Stimulated activated naive CD4-positive, alpha-beta T cell (primary cell): Measurements from ENCODE around the gene DFFB.
A peak's percentile ranks its signal among the peaks of the same experiment; 100 is the strongest.

Experiments
- DNase-seq, 6 experiments: peaks; one replicate each; lab custom pipeline; 2025; lab: John Stamatoyannopoulos, UW

Gene DFFB

DNA sequence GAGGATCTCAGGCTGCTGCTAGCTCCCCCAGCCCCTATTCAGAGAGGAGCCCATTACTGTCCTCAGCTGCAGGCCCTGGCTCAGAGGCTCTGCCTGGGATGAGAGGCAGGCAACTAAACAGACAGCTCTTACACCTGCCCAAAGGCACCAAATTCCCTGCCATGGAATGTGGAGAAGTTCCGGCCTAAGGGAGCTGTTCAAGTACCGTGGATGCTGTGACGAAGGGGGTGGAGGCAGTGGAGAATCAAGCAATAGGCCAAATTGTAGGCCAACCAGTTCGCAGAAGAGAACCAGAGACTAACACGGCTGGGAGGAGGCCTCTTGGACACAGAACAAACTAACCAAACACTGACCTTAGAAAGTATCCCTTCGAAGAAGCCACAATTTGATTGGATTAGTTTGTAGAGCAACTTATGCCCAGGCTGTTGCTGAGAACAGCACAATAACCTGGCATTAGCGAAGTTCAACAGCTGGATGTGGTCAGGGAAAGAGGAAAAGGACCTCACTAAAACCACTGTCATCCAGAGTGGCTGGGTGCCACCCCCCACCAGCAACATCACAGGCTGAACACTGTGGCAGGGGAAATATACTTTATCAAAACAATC, 39.2 kb downstream of the DFFB start:
- DNase-seq: no peak

DNA sequence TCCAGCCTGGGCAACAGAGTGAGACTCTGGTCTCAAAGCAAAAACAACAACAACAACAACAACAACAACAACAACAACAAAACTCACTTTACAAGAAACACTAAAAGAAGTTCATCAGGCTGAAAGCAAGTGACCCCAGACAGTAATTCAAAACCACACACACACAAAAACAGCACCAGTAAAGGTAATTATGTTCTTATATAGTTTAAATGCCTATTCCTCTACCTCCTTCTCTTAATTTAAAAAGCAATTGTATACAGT, 41.1 kb downstream of the DFFB start:
- DNase-seq: no peak

DNA sequence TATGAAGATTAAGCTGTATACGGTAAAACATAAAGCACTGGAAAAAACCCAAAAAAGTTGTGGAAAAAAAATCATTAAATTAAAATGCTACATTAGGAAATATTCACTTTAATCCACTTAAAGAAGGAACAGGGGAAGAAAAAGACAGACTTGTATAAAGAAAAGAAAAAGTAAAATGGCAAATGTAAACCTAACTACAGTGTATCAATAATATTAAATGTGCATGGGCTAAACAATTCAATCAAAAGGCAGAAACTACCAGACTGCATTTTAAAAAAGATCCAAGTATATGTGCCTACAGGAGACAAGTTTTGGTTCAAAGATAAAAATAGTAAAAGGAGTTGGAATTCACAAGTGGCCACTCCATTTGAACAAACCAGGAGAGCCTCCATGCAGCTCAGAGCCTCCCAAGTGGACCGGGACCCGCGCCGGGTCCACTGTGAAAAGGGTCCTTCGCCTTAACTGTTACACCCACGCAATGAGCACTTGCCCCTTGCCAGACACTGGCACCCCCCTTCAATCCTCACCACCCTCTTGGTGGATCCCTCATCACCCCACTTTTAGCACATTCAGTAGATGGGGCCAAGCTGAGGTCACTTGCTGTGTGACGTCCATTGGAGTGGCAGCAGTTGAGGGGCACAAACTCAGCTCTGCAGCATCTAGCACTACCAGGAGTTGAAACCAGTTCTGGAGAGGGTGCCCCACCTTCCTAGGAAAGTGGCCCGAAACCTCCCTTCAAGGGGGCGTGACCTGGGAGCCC, 41.9 kb downstream of the DFFB start:
- no peak for DNase-seq

DNA sequence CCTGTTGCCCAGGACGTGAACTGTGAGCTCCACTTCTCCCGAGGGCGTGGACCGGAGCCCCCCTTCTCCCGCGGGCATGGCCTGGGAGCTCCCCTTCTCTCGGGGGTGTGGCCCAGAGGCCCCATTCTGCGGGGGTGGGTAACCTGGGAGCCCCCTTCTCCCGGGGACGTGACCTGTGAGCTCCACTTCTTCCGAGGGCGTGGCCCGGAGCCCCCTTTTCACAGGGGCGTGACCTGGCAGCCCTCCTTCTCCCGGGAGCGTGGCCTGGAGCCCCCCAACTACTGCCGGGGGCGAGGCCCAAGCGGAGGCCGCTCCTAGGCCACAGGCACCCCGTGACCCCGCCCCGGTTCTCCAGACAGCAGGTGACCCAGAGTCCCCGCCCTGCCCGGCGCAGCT, 42.5 kb downstream of the DFFB start:
- DNase-seq: peak in 1 of 6 experiments; percentile 44

DNA sequence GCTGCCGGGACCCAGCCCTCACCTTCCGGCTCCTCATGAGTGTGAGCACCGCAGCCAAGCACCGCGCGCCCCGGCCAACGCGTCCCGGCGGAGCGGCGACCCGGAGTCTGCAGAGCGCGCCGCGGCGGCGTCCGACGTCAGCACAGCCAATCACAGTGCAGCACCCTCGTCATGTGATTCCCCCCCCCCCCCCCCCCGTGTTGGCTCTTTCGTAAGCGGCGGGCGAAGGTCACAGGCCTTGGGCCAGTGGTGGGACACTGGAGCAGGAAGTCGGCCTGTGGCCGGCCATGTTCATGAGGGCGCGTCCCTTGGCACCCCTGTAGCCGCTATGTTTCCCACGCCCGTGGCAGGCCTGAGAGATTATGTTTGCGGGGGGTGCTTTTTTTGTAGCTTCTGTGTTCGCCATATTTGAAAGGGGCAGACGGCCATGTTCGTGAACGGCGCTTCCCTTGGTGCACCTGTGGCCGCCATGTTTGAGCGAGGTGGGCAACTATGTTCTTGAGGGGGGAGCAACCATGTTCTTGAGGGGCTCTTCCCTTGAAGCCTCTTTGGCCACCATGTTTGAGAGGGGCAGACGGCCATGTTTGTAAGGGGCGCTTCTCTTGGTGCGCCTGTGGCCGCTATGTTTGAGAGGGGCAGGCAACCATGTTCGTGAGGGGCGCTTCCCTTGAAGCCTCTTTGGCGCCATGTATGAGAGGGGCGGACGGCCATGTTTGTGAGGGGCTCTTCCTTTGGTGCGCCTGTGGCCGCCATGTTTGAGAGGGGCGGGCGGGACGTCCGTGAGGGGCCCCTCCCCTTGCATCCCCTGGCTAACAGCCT, 43.1 kb downstream of the DFFB start, which contains the start of gene C1orf174:
Gene C1orf174, minus strand, starts transcription at position 123 of the 819 bp plus-strand sequence. Its CDS starts 86 bp downstream, at position 37.
- peak; percentile 95 to 98 (median 97) for DNase-seq

DNA sequence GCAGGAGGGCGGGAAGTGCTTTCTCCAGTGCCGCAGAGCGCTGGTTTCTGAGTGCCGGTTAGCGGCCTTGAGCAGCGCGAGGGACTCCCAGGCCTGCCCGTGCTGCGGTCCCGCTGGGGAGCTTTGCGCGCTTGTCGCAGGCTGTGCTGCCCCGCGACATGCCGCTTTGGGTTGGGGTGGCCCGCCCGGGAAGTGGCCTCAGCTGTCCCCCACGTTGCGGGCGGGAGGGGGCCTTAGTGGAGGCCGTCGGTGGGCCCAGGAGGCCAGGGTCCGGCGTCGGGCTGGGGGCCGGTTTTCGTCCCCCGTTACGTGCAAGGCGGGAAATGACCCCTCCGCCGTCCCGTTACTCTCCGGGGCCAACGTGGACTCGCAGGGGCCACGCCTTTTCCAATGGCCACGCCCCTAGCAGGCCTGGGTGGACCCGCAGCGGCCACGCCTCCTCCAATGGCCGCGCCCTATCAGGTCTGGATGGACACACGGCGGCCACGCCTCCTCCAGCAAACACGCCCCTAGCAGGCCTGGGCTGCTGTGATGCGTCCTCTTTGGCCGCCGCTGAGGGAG, 43.8 kb downstream of the DFFB start:
- peak in 4 of 6 experiments; percentile 45 to 72 (median 64) for DNase-seq

DNA sequence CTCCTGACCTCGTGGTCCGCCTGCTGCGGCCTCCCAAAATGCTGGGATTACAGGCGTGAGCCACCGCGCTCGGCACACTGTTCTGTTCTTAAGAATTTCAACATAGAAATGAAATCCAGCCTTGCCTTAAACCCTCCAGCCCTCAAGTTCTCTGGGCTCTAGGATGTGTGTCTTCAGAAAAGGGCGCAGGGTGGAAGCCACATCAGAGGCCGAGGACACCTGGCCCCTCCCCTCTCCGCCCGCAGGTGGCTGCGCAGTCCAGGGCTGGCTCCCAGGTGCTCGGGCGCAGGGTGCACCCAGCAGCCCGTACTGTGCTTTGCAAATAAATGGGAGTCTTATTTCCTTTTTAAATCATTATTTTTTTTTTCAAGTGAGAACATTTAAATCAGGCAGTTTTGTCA, 44.8 kb downstream of the DFFB start:
- peak; percentile 19 to 50 (median 34) for DNase-seq

DNA sequence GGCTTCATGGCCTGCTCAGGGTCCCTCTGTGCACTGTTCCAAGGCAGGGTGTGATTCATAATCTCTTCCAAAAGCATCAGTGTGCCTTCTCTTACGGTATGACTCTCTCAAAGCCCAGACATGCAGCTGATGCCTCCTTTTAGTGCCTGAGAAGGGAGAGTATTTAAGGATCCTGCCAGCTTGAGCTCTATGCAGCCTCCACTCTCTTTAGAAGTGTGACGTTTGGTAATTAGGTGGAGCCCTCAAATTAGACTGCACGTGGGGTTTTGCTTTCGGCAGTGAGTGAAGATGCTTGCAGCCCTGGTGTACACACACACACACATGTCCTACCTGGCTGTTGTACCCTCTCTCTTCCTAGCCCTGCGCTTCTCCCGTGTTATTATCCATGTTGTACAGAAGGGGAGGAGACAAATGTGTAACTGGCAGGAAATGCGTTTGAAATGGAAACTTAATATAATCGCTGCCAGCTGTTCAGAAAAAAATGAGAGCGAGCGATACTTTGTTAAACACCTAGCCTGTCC, 45.4 kb downstream of the DFFB start:
- DNase-seq: peak in 3 of 6 experiments; percentile 50 to 62 (median 50)

DNA sequence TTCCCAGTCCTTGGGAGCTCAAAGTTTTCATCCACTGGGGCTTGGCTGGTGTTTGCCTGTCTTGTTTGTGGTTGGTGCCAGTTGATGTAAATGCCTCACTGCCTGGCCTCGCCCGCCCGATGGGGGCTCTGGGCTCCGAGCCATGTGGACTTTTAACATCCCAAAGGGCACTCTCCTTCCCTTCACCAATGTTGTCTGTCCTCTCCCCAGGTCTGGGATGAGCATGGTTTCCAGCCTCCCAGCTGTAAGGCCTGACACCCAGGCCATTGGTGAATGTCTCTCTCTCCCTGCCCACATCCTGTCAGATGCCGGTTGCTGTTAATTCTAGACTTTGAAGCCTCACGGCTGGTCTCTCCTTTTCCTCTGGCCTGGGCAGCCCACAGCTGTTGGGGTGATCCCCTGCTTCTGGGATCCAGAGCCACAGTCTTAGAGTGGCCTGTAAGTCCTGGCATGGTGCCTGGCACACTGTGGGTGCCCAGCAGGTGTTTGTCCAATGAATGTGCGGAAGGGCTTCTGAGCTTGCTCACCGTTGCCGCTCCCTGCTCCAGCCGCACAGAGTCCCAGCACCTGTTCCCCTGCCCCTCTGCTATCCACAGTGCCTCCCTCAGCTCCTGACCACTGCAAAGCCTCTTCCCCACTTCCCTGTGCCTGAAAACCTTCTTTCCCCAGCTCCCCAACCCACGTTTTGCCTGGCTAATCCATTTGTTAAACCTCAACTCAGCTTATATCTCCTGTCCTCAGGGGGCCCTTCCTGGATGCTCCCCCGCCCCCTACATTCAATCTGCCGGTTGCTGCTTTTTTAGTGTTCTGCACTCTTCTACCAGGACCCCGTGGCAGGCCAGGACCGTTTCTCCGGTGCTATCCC, 46.1 kb downstream of the DFFB start:
- peak in 2 of 6 experiments; percentile 8 to 25 for DNase-seq

DNA sequence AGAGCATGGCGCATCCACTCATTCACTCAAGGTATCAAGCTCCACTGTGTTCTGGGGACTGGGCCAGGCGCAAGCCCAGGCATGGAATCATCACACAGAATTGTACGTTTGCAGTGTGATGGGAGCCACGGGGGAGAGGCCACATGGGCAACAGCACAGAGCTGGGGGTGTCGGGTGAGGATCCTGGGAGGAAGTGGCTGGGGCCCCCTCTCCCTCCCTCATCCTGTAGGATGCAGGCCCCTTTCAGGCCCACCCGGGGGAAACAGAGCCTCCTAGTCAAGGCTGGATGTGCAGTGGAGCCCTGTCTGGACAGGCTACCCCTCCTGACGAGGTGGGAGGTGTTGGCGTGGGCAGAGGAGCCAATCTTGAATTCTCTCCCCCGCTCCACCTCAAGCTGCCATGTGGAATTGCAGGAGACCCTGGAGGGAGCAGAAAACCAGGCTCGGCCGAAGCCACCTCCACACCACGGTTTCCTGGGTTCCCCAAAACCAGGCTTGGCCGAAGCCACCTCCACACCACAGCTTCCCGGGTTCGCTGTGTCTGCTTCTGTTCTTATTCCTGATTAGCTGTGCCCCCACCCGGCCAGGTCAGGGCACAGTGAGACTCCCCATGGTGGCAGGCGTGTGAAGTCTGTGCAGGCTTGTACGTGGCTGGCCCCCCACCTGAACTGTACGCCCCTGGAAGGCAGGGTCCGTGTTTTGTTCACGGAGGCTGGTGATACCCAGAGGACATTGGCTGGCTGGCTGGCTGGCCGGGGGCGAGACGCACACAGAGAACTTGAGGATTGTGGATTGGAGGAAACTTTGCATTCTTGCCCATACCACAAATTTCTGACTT, 46.9 kb downstream of the DFFB start:
- no peak for DNase-seq

DNA sequence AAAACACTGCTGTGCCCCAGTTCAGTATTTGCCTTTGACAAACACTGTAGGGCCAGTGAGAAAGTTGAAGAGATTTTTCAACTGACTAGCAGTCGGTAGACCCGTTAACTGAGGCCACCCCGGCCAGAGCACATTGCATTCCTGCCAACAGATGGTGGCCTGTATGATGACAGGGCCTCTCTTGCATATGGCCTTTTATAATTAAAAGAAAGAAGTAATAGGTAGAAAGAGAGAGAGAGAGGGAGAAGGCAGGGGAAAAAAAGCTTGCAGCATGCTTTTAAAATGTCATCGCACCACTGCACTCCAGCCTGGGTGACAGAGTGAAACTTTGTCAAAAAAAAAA, 47.5 kb downstream of the DFFB start:
- DNase-seq: no peak

DNA sequence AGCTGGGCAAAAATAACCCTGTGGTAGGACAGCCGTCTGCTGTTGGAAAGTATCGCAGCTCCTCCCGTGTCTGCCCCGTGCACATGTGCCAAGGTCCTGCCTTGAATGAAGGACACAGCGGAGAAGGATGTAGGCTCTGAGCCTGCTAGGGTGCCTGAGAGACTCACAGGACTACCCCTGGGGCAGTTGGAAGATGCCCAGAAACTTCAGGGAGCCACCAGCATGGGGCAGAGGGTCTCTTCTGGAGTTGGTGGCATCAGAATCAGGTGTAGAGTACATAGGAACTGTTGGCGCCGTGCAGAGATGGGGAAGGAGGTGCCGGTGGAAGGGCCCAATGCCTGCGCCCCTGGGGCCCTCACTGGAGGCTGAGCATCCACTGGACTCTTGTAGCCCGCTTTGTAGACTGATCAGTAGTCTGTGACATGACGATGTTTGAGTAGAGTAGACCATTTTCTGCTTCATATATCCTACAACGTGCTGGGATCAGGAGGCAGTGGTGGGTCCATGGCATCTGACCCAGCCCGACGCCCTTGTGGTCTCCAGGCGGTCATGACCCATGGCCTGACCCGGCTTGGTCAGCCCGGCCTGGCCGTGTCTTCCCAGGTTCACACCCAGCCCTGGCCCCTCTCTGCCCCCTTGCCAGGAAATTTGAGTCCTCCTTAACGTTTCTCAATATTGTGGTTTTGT, 48.1 kb downstream of the DFFB start:
- DNase-seq: no peak

DNA sequence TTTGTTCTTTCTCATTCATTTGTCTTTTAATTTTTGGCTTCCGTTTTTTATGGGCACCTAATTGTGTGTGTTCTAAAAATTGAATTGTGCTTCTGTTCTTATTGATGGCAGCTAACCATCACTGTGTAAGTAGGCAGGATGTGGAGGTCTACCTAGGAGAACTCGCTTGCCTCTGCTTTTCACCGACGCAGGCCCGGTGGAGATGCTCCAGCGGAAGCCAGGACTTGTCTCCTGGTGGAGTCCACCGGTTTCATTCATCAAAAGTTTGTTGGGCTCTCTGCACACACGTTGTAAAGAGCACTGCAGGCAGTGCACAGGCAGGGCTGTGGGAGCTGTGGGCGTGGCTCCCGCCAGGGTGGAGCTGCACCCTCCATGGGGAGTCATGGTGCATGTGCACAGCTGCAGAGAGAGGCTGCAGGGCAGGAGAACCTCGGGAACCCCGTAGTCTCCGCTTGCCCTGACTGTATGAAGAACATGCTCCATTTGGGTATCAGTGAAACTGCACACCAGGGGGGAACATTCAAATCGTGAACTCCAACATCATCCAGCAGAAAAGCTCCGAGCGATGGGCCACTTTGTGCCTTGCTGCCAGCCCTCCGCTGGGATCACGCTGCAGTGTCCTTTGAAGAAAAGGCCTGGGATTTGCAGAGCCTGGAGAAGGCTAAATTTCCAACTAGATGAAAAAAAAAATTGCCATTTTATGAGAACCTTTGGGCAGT, 48.8 kb downstream of the DFFB start:
- DNase-seq: no peak

DNA sequence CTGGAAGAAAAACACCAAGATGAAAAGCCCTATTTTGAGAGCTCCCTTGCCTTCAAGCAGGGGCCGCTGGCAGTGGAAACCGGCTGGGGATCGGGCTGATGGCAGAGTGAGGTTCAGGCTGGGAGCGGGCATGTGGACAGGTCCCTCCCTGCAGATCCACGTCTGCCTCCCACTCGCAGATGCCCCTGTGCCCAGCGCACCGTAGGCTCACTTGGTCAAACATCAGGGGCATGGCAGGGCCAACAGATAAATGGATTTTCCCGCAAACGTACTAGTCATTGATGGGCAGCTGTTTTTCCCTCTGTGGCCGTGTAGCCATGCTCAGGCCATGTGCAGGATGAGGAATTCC, 49.4 kb downstream of the DFFB start:
- no peak for DNase-seq

DNA sequence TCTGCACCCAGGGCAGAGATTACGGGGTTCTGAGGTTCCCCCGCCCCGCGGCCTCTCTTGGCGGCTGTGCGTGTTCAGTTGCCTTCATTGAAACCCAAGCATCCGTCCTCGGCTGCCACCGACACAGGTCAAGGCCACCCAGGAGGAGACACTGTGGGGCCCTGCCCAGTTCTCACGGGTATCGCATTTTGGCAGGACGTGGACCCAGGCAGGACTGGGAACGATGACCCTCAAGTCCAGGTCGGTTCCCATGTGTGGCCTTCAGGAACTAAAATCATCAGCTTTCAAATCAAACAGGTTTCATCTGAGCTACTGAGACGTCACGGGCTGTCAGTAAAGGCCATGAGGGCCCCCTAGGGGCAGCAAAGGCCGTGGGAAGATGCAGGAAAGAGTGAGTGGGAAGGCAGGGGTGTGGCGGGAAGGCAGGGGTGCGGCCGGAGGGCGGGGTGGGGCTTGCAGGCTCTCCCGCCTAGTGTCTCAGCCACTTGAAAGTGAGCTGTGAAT, 49.8 kb downstream of the DFFB start:
- no peak for DNase-seq

DNA sequence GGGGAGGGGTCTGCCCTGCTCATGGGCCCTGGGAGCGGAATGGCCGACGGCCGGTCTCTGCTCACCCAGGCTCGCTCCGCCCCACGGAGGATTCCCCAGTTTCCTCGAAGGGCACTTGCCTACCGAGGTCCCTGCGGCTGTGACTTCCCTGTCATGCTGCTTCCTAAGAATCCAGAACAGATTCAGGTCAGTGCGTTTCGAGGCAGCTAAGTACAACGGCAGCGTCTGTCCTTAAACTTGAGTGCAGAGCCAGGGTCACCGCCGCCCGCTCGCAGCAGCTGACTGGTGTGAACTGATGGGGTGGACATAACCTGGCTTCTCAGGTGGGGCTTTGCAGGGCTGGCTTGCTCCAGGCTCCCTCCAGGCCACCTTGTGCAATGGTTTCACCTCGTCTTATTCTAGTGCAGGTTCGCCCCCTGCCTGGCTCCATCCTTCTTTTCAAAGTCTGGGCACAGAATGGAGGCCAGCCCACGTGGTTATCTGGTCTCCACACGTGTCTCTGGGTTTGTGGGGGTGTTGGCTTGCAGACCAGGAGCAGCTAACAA, 50.4 kb downstream of the DFFB start:
- no peak for DNase-seq

DNA sequence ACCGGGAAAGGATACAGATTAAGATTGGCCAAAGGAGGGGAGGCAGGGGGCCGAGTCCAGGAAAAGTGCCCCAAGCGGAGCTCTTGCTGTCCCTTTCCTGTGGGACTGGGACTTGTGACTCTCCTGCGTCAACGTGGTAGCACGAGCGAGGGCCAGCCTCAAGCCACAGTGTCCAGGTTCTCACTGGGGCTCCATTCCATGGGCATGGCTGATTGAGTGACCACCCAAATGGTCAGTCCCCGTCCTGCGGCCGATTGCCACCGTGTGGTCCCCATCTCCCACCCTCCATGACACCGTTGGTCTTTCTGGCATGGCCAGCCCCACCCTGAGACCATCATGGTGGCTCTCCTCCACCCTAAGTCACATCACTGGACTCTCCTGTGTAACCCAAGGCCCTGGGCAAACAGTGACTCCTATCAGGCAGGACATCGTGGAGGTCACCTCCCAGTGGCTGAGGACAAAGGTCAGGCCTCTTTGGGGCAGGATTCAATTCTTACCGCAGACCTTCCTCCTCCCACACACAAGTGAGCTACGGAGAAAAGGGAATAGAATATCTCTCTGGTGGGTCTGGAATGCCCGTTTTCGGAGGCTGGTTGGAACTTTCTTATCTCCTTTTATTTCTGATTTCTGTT, 51.7 kb downstream of the DFFB start:
- DNase-seq: no peak

DNA sequence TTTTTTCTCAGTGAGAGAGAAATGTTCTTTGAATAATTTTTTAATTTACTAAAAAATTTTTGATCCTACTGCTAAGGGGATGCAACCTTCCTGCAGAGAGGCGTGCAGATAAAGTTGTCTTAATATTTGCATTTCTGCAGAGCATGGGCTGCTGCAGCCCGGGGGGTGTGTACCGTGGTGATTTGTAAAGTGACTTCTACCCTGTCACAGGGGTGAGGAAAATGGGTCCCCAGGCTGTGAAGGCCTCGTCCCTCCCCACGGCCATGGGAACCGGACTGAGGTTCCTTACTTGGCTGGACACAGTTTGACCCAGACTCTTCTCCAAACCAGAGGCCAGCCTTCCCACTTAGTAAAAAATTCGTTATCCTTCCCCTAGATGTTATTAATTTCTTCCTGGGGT, 52.3 kb downstream of the DFFB start:
- DNase-seq: no peak
